ENCODE results near the gene GABRP. TPM values are rescaled to one million over a fixed set of nuclear protein-coding genes. Genes with fewer than 3 reads are reported as not detected.

The GABRP gene
- total RNA-seq, 1 experiment from 2014 or later: not detected

DNA sequence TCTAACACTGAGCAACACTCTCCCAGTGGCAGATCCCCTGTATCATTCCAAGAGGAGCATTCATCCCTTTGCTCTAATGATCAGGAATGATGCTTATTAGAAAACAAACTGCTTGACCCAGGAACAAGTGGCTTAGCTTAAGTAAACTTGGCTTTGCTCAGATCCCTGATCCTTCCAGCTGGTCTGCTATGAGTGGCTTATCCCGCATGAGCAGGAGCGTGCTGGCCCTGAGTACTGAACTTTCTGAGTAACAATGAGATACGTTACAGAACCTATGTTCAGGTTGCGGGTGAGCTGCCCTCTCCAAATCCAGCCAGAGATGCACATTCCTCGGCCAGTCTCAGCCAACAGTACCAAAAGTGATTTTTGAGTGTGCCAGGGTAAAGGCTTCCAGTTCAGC, 29.7 kb downstream of the GABRP start:
- Mint-ChIP-seq H3K27me3 (ENCODE audit: insufficient read depth, unreplicated experiment) (no peaks in the 10 kb centered on the region), H3K36me3 (ENCODE audit: insufficient read depth, unreplicated experiment) (no peaks in the 10 kb centered on the region), H3K9me3 (ENCODE audit: unreplicated experiment) (no peaks in the 10 kb centered on the region), H3K4me1 (ENCODE audit: insufficient read depth, unreplicated experiment) (no peaks in the 10 kb centered on the region), H3K27ac (ENCODE audit: low read depth, unreplicated experiment) (no peak overlapping the region), H3K4me3 (ENCODE audit: unreplicated experiment) (no peak overlapping the region)
- BruUV-seq (replicated peaks): no TSS peak
- TF ChIP-seq, protein P1, sequence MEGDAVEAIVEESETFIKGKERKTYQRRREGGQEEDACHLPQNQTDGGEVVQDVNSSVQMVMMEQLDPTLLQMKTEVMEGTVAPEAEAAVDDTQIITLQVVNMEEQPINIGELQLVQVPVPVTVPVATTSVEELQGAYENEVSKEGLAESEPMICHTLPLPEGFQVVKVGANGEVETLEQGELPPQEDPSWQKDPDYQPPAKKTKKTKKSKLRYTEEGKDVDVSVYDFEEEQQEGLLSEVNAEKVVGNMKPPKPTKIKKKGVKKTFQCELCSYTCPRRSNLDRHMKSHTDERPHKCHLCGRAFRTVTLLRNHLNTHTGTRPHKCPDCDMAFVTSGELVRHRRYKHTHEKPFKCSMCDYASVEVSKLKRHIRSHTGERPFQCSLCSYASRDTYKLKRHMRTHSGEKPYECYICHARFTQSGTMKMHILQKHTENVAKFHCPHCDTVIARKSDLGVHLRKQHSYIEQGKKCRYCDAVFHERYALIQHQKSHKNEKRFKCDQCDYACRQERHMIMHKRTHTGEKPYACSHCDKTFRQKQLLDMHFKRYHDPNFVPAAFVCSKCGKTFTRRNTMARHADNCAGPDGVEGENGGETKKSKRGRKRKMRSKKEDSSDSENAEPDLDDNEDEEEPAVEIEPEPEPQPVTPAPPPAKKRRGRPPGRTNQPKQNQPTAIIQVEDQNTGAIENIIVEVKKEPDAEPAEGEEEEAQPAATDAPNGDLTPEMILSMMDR (IDR thresholded peaks at IDR 0.05; ENCODE audit: unreplicated experiment): no peak
- CTCF ChIA-PET: interaction anchor here (1.1 to 6.9 kb wide), 5 partner anchors 68 to 530 kb away, joined by 3 to 50 read pairs (median 5); no protein-coding TSS in a partner anchor
- POLR2A ChIA-PET: interaction anchor here (0.5 kb wide), 1 partner anchor 95 kb away, joined by 3 read pairs; no protein-coding TSS in a partner anchor
- intact Hi-C loops (cut with micrococcal nuclease): no loop called here
- DNase-seq (ENCODE audit: unreplicated experiment): no peak

DNA sequence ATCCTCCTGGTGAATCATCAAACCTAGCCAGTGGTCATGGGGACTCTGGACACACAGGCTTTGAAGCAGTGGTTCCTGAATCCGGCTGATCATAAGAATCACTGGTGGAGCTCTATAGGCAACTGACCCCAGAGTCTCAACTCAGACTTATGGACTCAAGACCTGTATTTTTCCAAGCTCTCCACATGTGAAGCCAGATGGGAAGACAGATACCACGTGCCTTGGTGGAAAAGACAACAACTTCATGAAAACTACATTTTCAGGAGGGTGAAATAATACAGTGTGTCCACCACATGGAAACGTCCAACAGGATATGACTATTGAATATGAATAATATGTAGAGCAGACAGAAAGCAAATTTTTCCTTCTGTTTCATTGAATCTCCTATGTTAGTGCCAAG, 33.7 kb downstream of the GABRP start:
- H3K27me3 Mint-ChIP-seq (ENCODE audit: insufficient read depth, unreplicated experiment): no peaks in the 10 kb centered on the region
- TF ChIP-seq, protein P1 (IDR thresholded peaks at IDR 0.05; ENCODE audit: unreplicated experiment): no peak
- no peaks in the 10 kb centered on the region for H3K4me1 Mint-ChIP-seq (ENCODE audit: insufficient read depth, unreplicated experiment)
- DNase-seq (ENCODE audit: unreplicated experiment): no peak
- H3K36me3 Mint-ChIP-seq (ENCODE audit: insufficient read depth, unreplicated experiment): no peaks in the 10 kb centered on the region
- no peak overlapping the region for H3K4me3 Mint-ChIP-seq (ENCODE audit: unreplicated experiment)
- no peaks in the 10 kb centered on the region for H3K9me3 Mint-ChIP-seq (ENCODE audit: unreplicated experiment)
- CTCF ChIA-PET: interaction anchor here (0.6 kb wide), 1 partner anchor 508 kb away, joined by 4 read pairs; no protein-coding TSS in a partner anchor
- intact Hi-C loops (cut with micrococcal nuclease): no loop called here
- POLR2A ChIA-PET: no interaction called here
- no peak overlapping the region for H3K27ac Mint-ChIP-seq (ENCODE audit: low read depth, unreplicated experiment)
- no TSS peak for BruUV-seq (replicated peaks)

DNA sequence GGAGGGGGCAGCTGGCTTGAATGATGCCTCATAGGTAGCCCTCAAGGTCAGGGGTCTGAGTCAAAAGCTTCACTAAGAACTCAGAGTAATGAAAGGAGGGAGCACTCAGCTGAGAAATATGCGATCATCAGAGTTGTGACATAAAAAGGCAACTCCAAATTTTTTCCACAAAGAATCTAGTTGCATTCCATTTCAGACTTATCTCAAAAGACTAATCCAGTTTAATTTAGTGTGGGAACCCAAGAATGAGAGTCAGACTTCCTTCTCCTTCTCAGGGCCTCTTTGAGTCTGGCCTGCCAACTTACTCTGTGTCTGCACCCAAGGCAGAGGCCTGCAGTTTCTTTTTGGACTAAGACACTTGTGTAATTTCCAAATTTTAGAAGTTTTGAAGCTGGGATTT, 34.7 kb downstream of the GABRP start:
- Mint-ChIP-seq H3K9me3 (ENCODE audit: unreplicated experiment) (no peaks in the 10 kb centered on the region), H3K4me1 (ENCODE audit: insufficient read depth, unreplicated experiment) (no peaks in the 10 kb centered on the region), H3K36me3 (ENCODE audit: insufficient read depth, unreplicated experiment) (no peaks in the 10 kb centered on the region), H3K27ac (ENCODE audit: low read depth, unreplicated experiment) (no peak overlapping the region), H3K4me3 (ENCODE audit: unreplicated experiment) (no peak overlapping the region), H3K27me3 (ENCODE audit: insufficient read depth, unreplicated experiment) (no peaks in the 10 kb centered on the region)
- CTCF ChIA-PET: interaction anchor here (0.6 to 1.4 kb wide), 2 partner anchors 9 to 334 kb away, joined by 4 to 7 read pairs; no protein-coding TSS in a partner anchor
- no peak for DNase-seq (ENCODE audit: unreplicated experiment)
- BruUV-seq (replicated peaks): no TSS peak
- intact Hi-C loops (cut with micrococcal nuclease): no loop called here
- TF ChIP-seq, protein P1 (IDR thresholded peaks at IDR 0.05; ENCODE audit: unreplicated experiment): no peak
- POLR2A ChIA-PET: interaction anchor here (0.6 kb wide), 1 partner anchor 164 kb away, joined by 3 read pairs; no protein-coding TSS in a partner anchor

DNA sequence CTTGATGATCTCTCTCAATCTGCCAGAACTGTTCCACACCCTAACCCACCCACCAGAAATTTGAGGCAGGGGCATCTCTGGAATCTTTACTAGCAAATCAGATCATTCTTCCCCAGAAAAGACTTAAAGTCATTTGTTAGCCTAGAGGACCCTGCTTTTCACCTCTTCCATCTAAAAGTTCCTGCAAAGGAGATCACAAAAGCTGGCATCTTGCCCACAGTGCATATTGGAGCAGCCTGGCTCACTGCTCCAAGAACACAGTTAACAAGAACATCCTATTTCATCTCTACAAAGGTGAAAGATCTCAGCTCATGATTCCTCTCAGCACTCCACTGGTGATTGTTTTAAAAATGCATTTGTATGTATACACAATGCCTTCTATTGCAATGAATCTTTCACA, 36.3 kb downstream of the GABRP start:
- ChIA-PET POLR2A (interaction anchor here (0.5 kb wide), 1 partner anchor 29 kb away, joined by 4 read pairs; no protein-coding TSS in a partner anchor), CTCF (interaction anchor here (1.0 to 1.1 kb wide), 2 partner anchors 10 to 522 kb away, joined by 4 to 5 read pairs; no protein-coding TSS in a partner anchor)
- H3K27ac Mint-ChIP-seq (ENCODE audit: low read depth, unreplicated experiment): no peak overlapping the region
- peak; percentile 21 for DNase-seq (ENCODE audit: unreplicated experiment)
- intact Hi-C loops (cut with micrococcal nuclease): no loop called here
- H3K9me3 Mint-ChIP-seq (ENCODE audit: unreplicated experiment): no peaks in the 10 kb centered on the region
- TF ChIP-seq, protein P1 (IDR thresholded peaks at IDR 0.05; ENCODE audit: unreplicated experiment): no peak
- H3K4me3 Mint-ChIP-seq (ENCODE audit: unreplicated experiment): no peak overlapping the region
- H3K36me3 Mint-ChIP-seq (ENCODE audit: insufficient read depth, unreplicated experiment): no peaks in the 10 kb centered on the region
- no peaks in the 10 kb centered on the region for H3K4me1 Mint-ChIP-seq (ENCODE audit: insufficient read depth, unreplicated experiment)
- H3K27me3 Mint-ChIP-seq (ENCODE audit: insufficient read depth, unreplicated experiment): no peaks in the 10 kb centered on the region
- BruUV-seq (replicated peaks): no TSS peak

Data from MCF 10A (cell line).